H9 (cell line): ENCODE measurements around the gene SP6. TPM values are rescaled to one million over a fixed set of nuclear protein-coding genes. Genes with fewer than 3 reads are reported as not detected.

Source experiments
- DNase-seq: peaks from one replicate; pipeline ENCODE4 v3.0.0-alpha.2; 2017
- H2AFZ ChIP-seq: one replicate; pipeline ENCODE4 v1.6.1; 2013; ENCODE audit warnings: mild to moderate bottlenecking, low read length, control low read depth, moderate library complexity
- H2AK5ac ChIP-seq: 2 replicates; pipeline ENCODE4 v1.6.1; 2013; ENCODE audit warnings: low read length, control low read depth, mixed read lengths; ENCODE audit not compliant: insufficient read length
- H2BK120ac ChIP-seq: one replicate; pipeline ENCODE4 v1.6.1; 2013; ENCODE audit warnings: low read depth, mild to moderate bottlenecking, low read length, control low read depth, inconsistent platforms; ENCODE audit not compliant: poor library complexity, severe bottlenecking
- H2BK12ac ChIP-seq: 2 replicates; pipeline ENCODE4 v1.6.1; 2013; ENCODE audit warnings: low read length, control low read depth, mixed read lengths, low read depth; ENCODE audit not compliant: insufficient read length
- H2BK15ac ChIP-seq: 2 replicates; pipeline ENCODE4 v1.6.1; 2013; ENCODE audit warnings: low read depth, low read length, control low read depth
- H2BK20ac ChIP-seq: one replicate; pipeline ENCODE4 v1.6.1; 2013; ENCODE audit warnings: low read depth, mild to moderate bottlenecking, low read length, control low read depth, inconsistent platforms; ENCODE audit not compliant: poor library complexity, severe bottlenecking
- H2BK5ac ChIP-seq: 2 replicates; pipeline ENCODE4 v1.6.1; 2013; ENCODE audit warnings: low read length, control low read depth, mixed read lengths; ENCODE audit not compliant: insufficient read length
- H3K14ac ChIP-seq: 2 replicates; pipeline ENCODE4 v1.6.1; 2013; ENCODE audit warnings: low read length, control low read depth; ENCODE audit not compliant: insufficient read depth
- H3K18ac ChIP-seq: 2 replicates; pipeline ENCODE4 v1.6.1; 2013; ENCODE audit warnings: low read depth, mild to moderate bottlenecking, mixed read lengths, low read length, control low read depth; ENCODE audit not compliant: insufficient read length
- H3K23ac ChIP-seq: 2 replicates; pipeline ENCODE4 v1.6.1; 2013; ENCODE audit warnings: low read length, control low read depth, mixed read lengths, low read depth; ENCODE audit not compliant: insufficient read length
- H3K23me2 ChIP-seq: 2 replicates; pipeline ENCODE4 v1.6.1; 2013; ENCODE audit warnings: low read depth, mild to moderate bottlenecking, mixed read lengths, low read length, control low read depth; ENCODE audit not compliant: insufficient read length, poor library complexity, severe bottlenecking
- H3K27ac ChIP-seq: 2 replicates; pipeline ENCODE4 v1.5.1; 2013; ENCODE audit warnings: low read length, control low read depth, mixed read lengths, low read depth; ENCODE audit not compliant: insufficient read length
- H3K27me3 ChIP-seq: 2 replicates; pipeline ENCODE4 v1.6.1; 2013; ENCODE audit warnings: low read length, control low read depth, inconsistent platforms; ENCODE audit not compliant: insufficient read depth
- H3K4ac ChIP-seq: 2 replicates; pipeline ENCODE4 v1.6.1; 2013; ENCODE audit warnings: low read depth, mild to moderate bottlenecking, control low read depth, inconsistent platforms, low read length, moderate library complexity
- H3K4me1 ChIP-seq: 2 replicates; pipeline ENCODE4 v1.6.1; 2013; ENCODE audit warnings: low read length, control low read depth, inconsistent platforms; ENCODE audit not compliant: insufficient read depth
- H3K4me2 ChIP-seq: 2 replicates; pipeline ENCODE4 v1.6.1; 2013; ENCODE audit warnings: low read length, control low read depth, mixed read lengths; ENCODE audit not compliant: insufficient read length, insufficient read depth
- H3K56ac ChIP-seq: 2 replicates; pipeline ENCODE4 v1.6.1; 2013; ENCODE audit warnings: low read depth, mild to moderate bottlenecking, mixed read lengths, low read length, control low read depth; ENCODE audit not compliant: insufficient read length
- H3K79me1 ChIP-seq: 2 replicates; pipeline ENCODE4 v1.6.1; 2013; ENCODE audit warnings: low read depth, mild to moderate bottlenecking, moderate library complexity, low read length, control low read depth, inconsistent platforms; ENCODE audit not compliant: insufficient read depth, poor library complexity, severe bottlenecking
- H3K79me2 ChIP-seq: 2 replicates; pipeline ENCODE4 v1.6.1; 2013; ENCODE audit warnings: low read length, control low read depth, inconsistent platforms; ENCODE audit not compliant: insufficient read depth
- H3K9ac ChIP-seq: 2 replicates; pipeline ENCODE4 v1.6.1; 2013; ENCODE audit warnings: low read length, control low read depth, mixed read lengths; ENCODE audit not compliant: insufficient read length; ENCODE audit errors: extremely low read depth
- H3K9me3 ChIP-seq: one replicate; pipeline ENCODE4 v1.6.1; 2013; ENCODE audit warnings: low read depth, low read length, inconsistent platforms; ENCODE audit not compliant: control insufficient read depth
- H3T11ph ChIP-seq: one replicate; pipeline ENCODE4 v1.6.1; 2013; ENCODE audit warnings: mild to moderate bottlenecking, low read length, control low read depth, inconsistent platforms
- H4K20me1 ChIP-seq: one replicate; pipeline ENCODE4 v1.6.1; 2013; ENCODE audit not compliant: control insufficient read depth, insufficient read length, insufficient read depth
- H4K5ac ChIP-seq: 2 replicates; pipeline ENCODE4 v1.6.1; 2013; ENCODE audit warnings: low read depth, mild to moderate bottlenecking, mixed read lengths, low read length, control low read depth; ENCODE audit not compliant: insufficient read length
- H4K8ac ChIP-seq: replicated peaks from 2 replicates; pipeline ENCODE4 v1.6.1; 2013; ENCODE audit warnings: low read length, control low read depth, mixed read lengths, low read depth; ENCODE audit not compliant: insufficient read length
- H4K91ac ChIP-seq: 2 replicates; pipeline ENCODE4 v1.6.1; 2013; ENCODE audit warnings: low read depth, mild to moderate bottlenecking, moderate library complexity, mixed read lengths, low read length, control low read depth; ENCODE audit not compliant: insufficient read length
- H3K27ac Mint-ChIP-seq, 3 experiments: 2 replicates in 2 of 3; 3 replicates in 1 of 3; pipeline ENCODE4 v1.8.0; 2020 to 2021; ENCODE audit warnings: mixed read lengths in 3 of 3, mild to moderate bottlenecking in 1 of 3, moderate library complexity in 1 of 3
- H3K27me3 Mint-ChIP-seq: 2 replicates; pipeline ENCODE4 v1.8.0; 2021; ENCODE audit warnings: low read depth, mild to moderate bottlenecking, moderate library complexity, mixed read lengths
- H3K36me3 Mint-ChIP-seq, 3 experiments: 2 replicates in 2 of 3; 3 replicates in 1 of 3; pipeline ENCODE4 v1.8.0; 2020 to 2021; ENCODE audit warnings: low read depth in 3 of 3, mixed read lengths in 3 of 3; ENCODE audit not compliant: insufficient read depth in 1 of 3
- H3K4me1 Mint-ChIP-seq, 2 experiments: 2 replicates each; pipeline ENCODE4 v1.8.0; 2020; ENCODE audit warnings: mixed read lengths in 2 of 2
- H3K4me3 Mint-ChIP-seq, 2 experiments: 2 replicates in 1 of 2; 3 replicates in 1 of 2; pipeline ENCODE4 v1.8.0; 2020 to 2021; ENCODE audit warnings: mild to moderate bottlenecking in 2 of 2, mixed read lengths in 2 of 2, moderate library complexity in 1 of 2
- H3K9me3 Mint-ChIP-seq, 2 experiments: 2 replicates in 1 of 2; 3 replicates in 1 of 2; pipeline ENCODE4 v1.8.0; 2020; ENCODE audit warnings: mild to moderate bottlenecking in 2 of 2, mixed read lengths in 2 of 2, moderate library complexity in 1 of 2
- WGBS: extraction: QIAGEN DNeasy Blood & Tissue Kit; methylation state at CpG from one replicate; pipeline ENCODE4 v1.1.7; 2013; ENCODE audit warnings: missing lambda C conversion rate, low lambda C conversion rate, mixed read lengths; ENCODE audit not compliant: insufficient read length; ENCODE audit errors: extremely low coverage; 5-methylcytosine and 5-hydroxymethylcytosine counted together
- total RNA-seq: library from RNA; stranded (reverse); gene quantifications from 2 replicates; pipeline ENCODE4 v1.2.1, GENCODE V29; 2021
- TF ChIP-seq, protein P1 (sequence below): fragments of 200-600 bp; sonication (generic); conservative IDR thresholded peaks from 3 replicates; pipeline ENCODE4 v1.8.0; 2021; ENCODE audit warnings: antibody characterized with exemption, mild to moderate bottlenecking

SP6 gene
- total RNA-seq, 1 experiment from 2014 or later, result 0.90 TPM

DNA sequence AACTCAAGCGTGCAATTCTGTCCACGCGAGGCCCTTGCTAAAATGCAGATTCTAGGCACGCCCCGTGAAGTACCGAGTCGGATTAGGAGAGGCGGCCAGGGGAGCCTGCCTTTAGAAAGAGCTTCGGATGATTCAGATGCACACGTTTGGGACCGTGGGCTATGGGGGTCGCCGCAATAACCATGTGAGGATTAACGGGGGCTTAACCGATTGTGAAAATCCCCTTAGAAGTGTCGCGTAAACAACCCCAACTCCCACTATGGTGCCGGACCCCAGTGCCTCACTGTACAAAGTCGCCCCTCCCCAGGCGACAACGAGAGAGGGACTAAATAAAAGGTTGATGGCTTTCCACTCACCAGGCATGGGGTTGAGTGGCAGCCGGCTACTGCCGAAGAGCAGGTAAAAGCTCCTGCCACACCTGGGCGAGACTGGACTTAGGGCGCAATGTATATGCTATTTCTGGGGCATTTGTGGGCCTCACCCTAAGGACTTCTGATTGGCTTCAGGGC, 44.4 kb upstream of the SP6 start:
- Histone ChIP-seq H3K27ac (no peak overlapping the region), H3K23me2 (peaks cover 5% of the 10 kb centered on the region), H3K79me1 (no peaks in the 10 kb centered on the region), H2BK15ac (no peak overlapping the region), H3K23ac (no peak overlapping the region), H3K9me3 (no peaks in the 10 kb centered on the region), H3K27me3 (no peaks in the 10 kb centered on the region), H2BK20ac (no peak overlapping the region), H2AK5ac (no peak overlapping the region), H3K14ac (no peak overlapping the region; the same call in 1 of the 2 replicates), H3K4ac (no peak overlapping the region), H2BK120ac (no peak overlapping the region), H3K18ac (no peak overlapping the region), H3K56ac (no peak overlapping the region), H3K79me2 (no peaks in the 10 kb centered on the region), H3T11ph (no peak overlapping the region), H4K5ac (no peak overlapping the region), H2BK5ac (no peak overlapping the region), H3K4me2 (peak overlapping the region; percentile 83), H4K8ac (no peak overlapping the region), H2BK12ac (no peak overlapping the region), H3K4me1 (no peaks in the 10 kb centered on the region), H4K20me1 (no peaks in the 10 kb centered on the region), H2AFZ (no peak overlapping the region), H3K9ac (peak overlapping the region; percentile 77), H4K91ac (no peak overlapping the region)
- no peak for DNase-seq
- peak overlapping the region; percentile 94 to 96 for H3K4me3 Mint-ChIP-seq
- H3K36me3 Mint-ChIP-seq, result peaks cover 0 to 4% (median 3%) of the 10 kb centered on the region in 3 experiments; a peak in 2 of 7 replicates
- H3K27ac Mint-ChIP-seq, result peak overlapping the region; percentile 79 to 95 (median 83); a peak in 6 of 7 replicates
- H3K27me3 Mint-ChIP-seq, result no peaks in the 10 kb centered on the region; the same call in 1 of the 2 replicates
- no peaks in the 10 kb centered on the region for H3K9me3 Mint-ChIP-seq
- TF ChIP-seq, protein P1, sequence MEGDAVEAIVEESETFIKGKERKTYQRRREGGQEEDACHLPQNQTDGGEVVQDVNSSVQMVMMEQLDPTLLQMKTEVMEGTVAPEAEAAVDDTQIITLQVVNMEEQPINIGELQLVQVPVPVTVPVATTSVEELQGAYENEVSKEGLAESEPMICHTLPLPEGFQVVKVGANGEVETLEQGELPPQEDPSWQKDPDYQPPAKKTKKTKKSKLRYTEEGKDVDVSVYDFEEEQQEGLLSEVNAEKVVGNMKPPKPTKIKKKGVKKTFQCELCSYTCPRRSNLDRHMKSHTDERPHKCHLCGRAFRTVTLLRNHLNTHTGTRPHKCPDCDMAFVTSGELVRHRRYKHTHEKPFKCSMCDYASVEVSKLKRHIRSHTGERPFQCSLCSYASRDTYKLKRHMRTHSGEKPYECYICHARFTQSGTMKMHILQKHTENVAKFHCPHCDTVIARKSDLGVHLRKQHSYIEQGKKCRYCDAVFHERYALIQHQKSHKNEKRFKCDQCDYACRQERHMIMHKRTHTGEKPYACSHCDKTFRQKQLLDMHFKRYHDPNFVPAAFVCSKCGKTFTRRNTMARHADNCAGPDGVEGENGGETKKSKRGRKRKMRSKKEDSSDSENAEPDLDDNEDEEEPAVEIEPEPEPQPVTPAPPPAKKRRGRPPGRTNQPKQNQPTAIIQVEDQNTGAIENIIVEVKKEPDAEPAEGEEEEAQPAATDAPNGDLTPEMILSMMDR, result no peak
- WGBS, result no CpG with 5 or more reads among the region's 25 CpGs
- peaks cover 27 to 34% of the 10 kb centered on the region in 2 experiments for H3K4me1 Mint-ChIP-seq
